Activated B cell treated with CpG ODN at 0.5 μM for 24 hours (primary cell): Measurements from ENCODE around the gene FAF1. TPM values are rescaled to one million over a fixed set of nuclear protein-coding genes. Genes with fewer than 3 reads are reported as not detected.
A peak's percentile ranks its signal among the peaks of the same experiment; 100 is the strongest.
"Not testable (repeated sequence)": the region's sequence is repeated elsewhere in the genome, so short reads cannot be mapped to it uniquely, and the experiment has no call there.

Source experiments
- ATAC-seq: fragments of 200-7000 bp; cut with Tn5 transposase; one replicate; pipeline ENCODE4 v1.10.0; 2021; ENCODE audit warnings: low read depth, mild to moderate bottlenecking, moderate library complexity
- CTCF ChIA-PET: fragments of 350-600 bp; sonication (Branson Sonifier 250); formaldehyde crosslinking; loops from one replicate; lab custom pipeline; 2021; ENCODE audit warnings: antibody characterized with exemption; lab: Charles Lee
- POLR2A ChIA-PET: fragments of 350-600 bp; sonication (Branson Sonifier 250); formaldehyde crosslinking; loops from one replicate; lab custom pipeline; 2021; ENCODE audit warnings: antibody characterized with exemption; lab: Charles Lee
- DNase-seq: peaks from one replicate; pipeline ENCODE4 v3.0.0; 2022
- H3K27ac Mint-ChIP-seq: one replicate; pipeline ENCODE4 v1.8.0; 2020; ENCODE audit warnings: mixed read lengths
- H3K27me3 Mint-ChIP-seq: one replicate; pipeline ENCODE4 v1.8.0; 2021; ENCODE audit warnings: mixed read lengths
- H3K36me3 Mint-ChIP-seq: one replicate; pipeline ENCODE4 v1.8.0; 2021; ENCODE audit warnings: low read depth, mixed read lengths
- H3K4me1 Mint-ChIP-seq: one replicate; pipeline ENCODE4 v1.8.0; 2021; ENCODE audit warnings: mixed read lengths
- H3K4me3 Mint-ChIP-seq: one replicate; pipeline ENCODE4 v1.8.0; 2020; ENCODE audit warnings: mild to moderate bottlenecking, mixed read lengths
- H3K9me3 Mint-ChIP-seq: one replicate; pipeline ENCODE4 v1.8.0; 2020; ENCODE audit warnings: mixed read lengths
- intact Hi-C: fragments of 100-400 bp; cut with micrococcal nuclease; formaldehyde crosslinking; loops from one replicate; pipeline ENCODE4 v1.15.1; 2024
- total RNA-seq: library from RNA; stranded (reverse); gene quantifications from 2 replicates; pipeline ENCODE4 v1.2.3, GENCODE V29; 2022
- TF ChIP-seq, protein P1 (sequence below): fragments of 200-600 bp; IDR thresholded peaks from one replicate; pipeline ENCODE4 v1.8.0; 2022; ENCODE audit warnings: antibody characterized with exemption, mild to moderate bottlenecking

FAF1 gene
- total RNA-seq, 1 donor from 2014 or later = 61.7 TPM

DNA sequence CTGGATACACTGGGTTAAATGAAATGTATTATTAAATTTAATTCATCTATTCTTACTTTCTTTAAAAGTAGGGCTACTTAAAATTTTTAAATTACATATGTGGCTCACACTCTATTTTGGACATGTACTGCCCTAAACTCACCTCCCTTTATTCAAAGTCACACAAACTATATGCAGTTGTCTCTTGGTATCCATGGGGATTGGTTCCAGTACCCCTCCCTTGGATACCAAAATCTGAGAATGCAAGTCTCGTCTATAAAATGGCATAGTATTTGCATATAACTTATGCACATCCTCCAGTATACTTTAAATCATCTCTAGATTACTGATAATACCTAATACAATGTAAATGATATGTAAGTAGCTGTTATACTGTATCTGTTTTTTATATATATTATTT lies 57.6 kb downstream of the FAF1 start:
- no peak for DNase-seq
- POLR2A ChIA-PET = no interaction called here
- no peaks in the 10 kb centered on the region for H3K27me3 Mint-ChIP-seq
- ATAC-seq = no peak
- CTCF ChIA-PET = no interaction called here
- H3K36me3 Mint-ChIP-seq = no peaks in the 10 kb centered on the region
- H3K4me3 Mint-ChIP-seq = no peak overlapping the region
- H3K9me3 Mint-ChIP-seq = no peaks in the 10 kb centered on the region
- peaks cover 12% of the 10 kb centered on the region for H3K4me1 Mint-ChIP-seq
- intact Hi-C loops = no loop called here
- TF ChIP-seq, protein P1, sequence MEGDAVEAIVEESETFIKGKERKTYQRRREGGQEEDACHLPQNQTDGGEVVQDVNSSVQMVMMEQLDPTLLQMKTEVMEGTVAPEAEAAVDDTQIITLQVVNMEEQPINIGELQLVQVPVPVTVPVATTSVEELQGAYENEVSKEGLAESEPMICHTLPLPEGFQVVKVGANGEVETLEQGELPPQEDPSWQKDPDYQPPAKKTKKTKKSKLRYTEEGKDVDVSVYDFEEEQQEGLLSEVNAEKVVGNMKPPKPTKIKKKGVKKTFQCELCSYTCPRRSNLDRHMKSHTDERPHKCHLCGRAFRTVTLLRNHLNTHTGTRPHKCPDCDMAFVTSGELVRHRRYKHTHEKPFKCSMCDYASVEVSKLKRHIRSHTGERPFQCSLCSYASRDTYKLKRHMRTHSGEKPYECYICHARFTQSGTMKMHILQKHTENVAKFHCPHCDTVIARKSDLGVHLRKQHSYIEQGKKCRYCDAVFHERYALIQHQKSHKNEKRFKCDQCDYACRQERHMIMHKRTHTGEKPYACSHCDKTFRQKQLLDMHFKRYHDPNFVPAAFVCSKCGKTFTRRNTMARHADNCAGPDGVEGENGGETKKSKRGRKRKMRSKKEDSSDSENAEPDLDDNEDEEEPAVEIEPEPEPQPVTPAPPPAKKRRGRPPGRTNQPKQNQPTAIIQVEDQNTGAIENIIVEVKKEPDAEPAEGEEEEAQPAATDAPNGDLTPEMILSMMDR = no peak
- no peak overlapping the region for H3K27ac Mint-ChIP-seq

DNA sequence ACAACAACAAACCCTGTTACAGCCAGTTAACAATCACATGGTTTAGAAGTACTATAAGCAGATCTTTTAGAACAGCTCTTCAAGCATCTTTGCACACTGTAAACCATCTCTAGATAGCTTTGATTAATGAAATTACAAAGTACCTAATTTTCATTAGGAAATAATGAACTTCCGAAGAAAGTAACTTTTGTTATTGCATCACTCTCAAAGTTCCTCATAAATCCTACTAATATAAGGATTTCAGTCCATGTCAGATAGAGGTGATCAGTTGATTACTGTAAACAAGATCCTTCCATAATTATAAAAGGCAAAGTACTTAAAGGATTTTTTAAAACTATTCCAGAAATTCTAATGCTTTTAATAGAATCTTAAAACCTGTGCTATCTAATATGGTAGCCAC lies 58.2 kb downstream of the FAF1 start:
- peaks cover 12% of the 10 kb centered on the region for H3K4me1 Mint-ChIP-seq
- no peak overlapping the region for H3K27ac Mint-ChIP-seq
- intact Hi-C loops = no loop called here
- POLR2A ChIA-PET = interaction anchor here (0.6 kb wide), 1 partner anchor 332 kb away, joined by 3 read pairs; no protein-coding TSS in a partner anchor
- H3K9me3 Mint-ChIP-seq = no peaks in the 10 kb centered on the region
- CTCF ChIA-PET = no interaction called here
- no peak for ATAC-seq
- no peaks in the 10 kb centered on the region for H3K27me3 Mint-ChIP-seq
- no peaks in the 10 kb centered on the region for H3K36me3 Mint-ChIP-seq
- TF ChIP-seq, protein P1 = no peak
- no peak overlapping the region for H3K4me3 Mint-ChIP-seq
- DNase-seq = no peak

DNA sequence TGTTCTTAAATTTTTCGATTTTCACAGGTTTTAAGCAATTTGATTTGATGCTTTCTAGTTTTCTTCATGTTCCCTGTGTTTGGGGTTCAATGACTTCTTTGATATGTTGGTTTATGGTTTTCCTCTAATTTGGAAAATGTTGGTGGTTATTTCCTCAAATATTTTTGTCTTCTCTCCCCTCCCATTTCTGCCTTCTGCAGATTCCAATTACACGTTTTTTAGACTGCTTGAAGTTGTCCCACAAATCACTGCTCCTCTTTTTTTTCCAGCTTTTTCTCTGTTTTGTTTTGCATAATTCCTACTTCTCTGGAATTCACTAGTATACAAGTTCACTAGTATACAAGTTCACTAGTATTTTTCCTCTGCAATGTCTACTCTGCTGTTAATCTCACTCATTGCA lies 61.3 kb downstream of the FAF1 start:
- H3K4me3 Mint-ChIP-seq = no peak overlapping the region
- POLR2A ChIA-PET = no interaction called here
- H3K9me3 Mint-ChIP-seq = no peaks in the 10 kb centered on the region
- CTCF ChIA-PET = no interaction called here
- TF ChIP-seq, protein P1 = no peak
- H3K27me3 Mint-ChIP-seq = no peaks in the 10 kb centered on the region
- ATAC-seq = no peak
- H3K27ac Mint-ChIP-seq = no peak overlapping the region
- H3K4me1 Mint-ChIP-seq = peaks cover 18% of the 10 kb centered on the region
- intact Hi-C loops = no loop called here
- H3K36me3 Mint-ChIP-seq = no peaks in the 10 kb centered on the region
- DNase-seq = no peak

DNA sequence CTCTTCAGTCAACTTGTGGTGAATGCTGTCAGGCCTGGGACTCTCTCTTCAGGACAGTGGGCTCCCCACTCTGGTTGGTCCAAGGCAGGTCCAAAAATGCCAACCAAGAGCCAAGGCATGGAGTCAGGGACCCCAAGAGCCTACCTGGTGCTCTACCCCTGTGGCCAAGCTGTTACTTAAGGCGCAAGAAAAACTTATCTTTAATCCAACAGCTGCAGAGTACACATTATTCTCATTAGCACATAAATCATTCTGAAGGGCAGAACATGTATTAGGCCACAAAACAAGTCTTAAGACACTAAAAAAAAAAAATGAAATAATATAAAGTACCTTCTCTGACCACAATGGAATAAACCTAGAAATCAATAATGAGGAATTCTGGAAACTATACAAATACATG lies 65.7 kb downstream of the FAF1 start:
- Mint-ChIP-seq H3K4me1 (peaks cover 27% of the 10 kb centered on the region), H3K27me3 (no peaks in the 10 kb centered on the region), H3K27ac (no peak overlapping the region), H3K9me3 (no peaks in the 10 kb centered on the region), H3K36me3 (no peaks in the 10 kb centered on the region), H3K4me3 (no peak overlapping the region)
- CTCF ChIA-PET = no interaction called here
- TF ChIP-seq, protein P1 = no peak
- ATAC-seq (no peak), DNase-seq (no peak)
- POLR2A ChIA-PET = interaction anchor here (0.7 kb wide), 1 partner anchor 66 kb away, joined by 6 read pairs; no protein-coding TSS in a partner anchor
- intact Hi-C loops = no loop called here

DNA sequence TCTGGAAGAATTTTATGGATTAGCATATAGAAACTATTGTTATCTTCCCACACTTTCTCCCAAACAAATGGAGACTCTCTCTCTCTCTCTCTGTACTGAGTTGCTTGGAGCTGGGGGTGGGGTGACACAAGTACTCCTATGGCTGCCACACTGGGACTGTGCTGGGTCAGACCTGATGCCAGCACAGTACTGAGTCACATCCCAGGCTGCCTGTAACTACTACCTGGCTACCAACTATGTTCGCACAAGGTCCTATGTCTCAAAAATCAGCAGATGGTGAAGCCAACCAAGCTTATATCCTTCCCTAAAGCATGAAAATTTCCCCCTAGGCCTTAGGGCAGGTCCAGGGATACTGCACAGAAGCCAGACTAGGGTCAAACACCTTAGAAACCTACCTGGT lies 66.6 kb downstream of the FAF1 start:
- H3K36me3 Mint-ChIP-seq = no peaks in the 10 kb centered on the region
- ChIA-PET CTCF (no interaction called here), POLR2A (interaction anchor here (0.7 kb wide), 1 partner anchor 67 kb away, joined by 6 read pairs; no protein-coding TSS in a partner anchor)
- no peaks in the 10 kb centered on the region for H3K9me3 Mint-ChIP-seq
- no peaks in the 10 kb centered on the region for H3K27me3 Mint-ChIP-seq
- TF ChIP-seq, protein P1 = no peak
- H3K27ac Mint-ChIP-seq = no peak overlapping the region
- DNase-seq (no peak), ATAC-seq (peak; percentile 21)
- peaks cover 25% of the 10 kb centered on the region for H3K4me1 Mint-ChIP-seq
- intact Hi-C loops = no loop called here
- H3K4me3 Mint-ChIP-seq = no peak overlapping the region

DNA sequence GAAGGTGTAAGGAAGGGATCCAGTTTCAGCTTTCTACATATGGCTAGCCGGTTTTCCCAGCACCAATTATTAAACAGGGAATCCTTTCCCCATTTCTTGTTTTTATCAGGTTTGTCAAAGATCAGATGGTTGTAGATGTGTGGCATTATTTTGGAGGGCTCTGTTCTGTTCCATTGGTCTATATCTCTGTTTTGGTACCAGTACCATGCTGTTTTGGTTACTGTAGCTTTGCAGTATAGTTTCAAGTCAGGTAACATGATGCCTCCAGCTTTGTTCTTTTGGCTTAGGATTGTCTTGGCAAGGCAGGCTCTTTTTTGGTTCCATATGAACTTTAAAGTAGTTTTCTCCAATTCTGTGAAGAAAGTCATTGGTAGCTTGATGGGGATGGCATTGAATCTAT lies 72.5 kb downstream of the FAF1 start:
- CTCF ChIA-PET, intact Hi-C loops, H3K27ac Mint-ChIP-seq, H3K27me3 Mint-ChIP-seq, H3K36me3 Mint-ChIP-seq, POLR2A ChIA-PET, H3K4me1 Mint-ChIP-seq, H3K9me3 Mint-ChIP-seq, DNase-seq, H3K4me3 Mint-ChIP-seq, ATAC-seq: not testable (repeated sequence)
